Vagina (tissue), 2 donors: ENCODE data around the gene SPHK1. TPM values are rescaled to one million over a fixed set of nuclear protein-coding genes. Genes with fewer than 3 reads are reported as not detected.

Experiments
- DNase-seq, 2 donors: peaks; one replicate each; pipeline ENCODE4 v3.0.0-alpha.2; 2017; ENCODE audit errors: extremely low spot score in 2 of 2
- H3K27ac ChIP-seq: fragments of 200-600 bp; sonication (generic); one replicate; pipeline ENCODE4 v1.5.1; 2019
- H3K27me3 ChIP-seq: fragments of 200-600 bp; sonication (generic); one replicate; pipeline ENCODE4 v1.5.1; 2019
- H3K36me3 ChIP-seq, 2 donors: fragments of 200-600 bp; sonication (generic); one replicate each; pipeline ENCODE4 v1.5.1; 2017 to 2019
- H3K4me1 ChIP-seq: fragments of 200-600 bp; sonication (generic); one replicate; pipeline ENCODE4 v1.5.1; 2019
- H3K4me3 ChIP-seq, 2 donors: fragments of 200-600 bp; sonication (generic); 1 replicate in 1 of 2; 2 replicates in 1 of 2; pipeline ENCODE4 v1.5.1; 2016 to 2019
- H3K9me3 ChIP-seq: fragments of 200-600 bp; sonication (generic); one replicate; pipeline ENCODE4 v1.5.1; 2019
- CTCF ChIP-seq, 3 experiments: fragments of 450-650 bp in 2 of 3; fragments of 200-600 bp in 1 of 3; sonication (generic) in 1 of 3; IDR thresholded peaks; one replicate each; pipeline ENCODE4 v1.5.1; 2017 to 2019; ENCODE audit warnings: antibody characterized with exemption in 3 of 3, mild to moderate bottlenecking in 2 of 3, moderate library complexity in 2 of 3
- POLR2A ChIP-seq, 2 donors: fragments of 450-650 bp; IDR thresholded peaks; one replicate each; pipeline ENCODE4 v1.6.1; 2017; ENCODE audit warnings: antibody characterized with exemption in 2 of 2, mild to moderate bottlenecking in 2 of 2, moderate library complexity in 2 of 2
- POLR2AphosphoS5 ChIP-seq, 2 donors: sonication (generic); formaldehyde crosslinking; IDR thresholded peaks; one replicate each; pipeline ENCODE4 v1.9.0; 2017; ENCODE audit warnings: antibody characterized with exemption in 2 of 2, mild to moderate bottlenecking in 2 of 2, low read depth in 1 of 2; ENCODE audit not compliant: insufficient read depth in 1 of 2
- intact Hi-C: fragments of 100-400 bp; cut with DNase I; formaldehyde crosslinking; loops from one replicate; pipeline ENCODE4 v1.15.1; 2023
- total RNA-seq: library from RNA; depleted of rRNA; stranded (reverse); fragments of >200 nt; gene quantifications from one replicate; pipeline ENCODE4 v1.2.3, GENCODE V29; 2016

Gene SPHK1
- total RNA-seq, 1 donor from 2014 or later: 11.0 TPM

GRCh38 chr17:76363107-76363842, 21.1 kb upstream of the SPHK1 start:
- no peaks in the 10 kb centered on the region for H3K9me3 ChIP-seq
- TF ChIP-seq CTCF (IDR thresholded peaks at IDR 0.05): no peak
- TF ChIP-seq POLR2A (IDR thresholded peaks at IDR 0.05): no peak
- TF ChIP-seq POLR2AphosphoS5 (IDR thresholded peaks at IDR 0.05; ENCODE audit: insufficient read depth in 1 of 2, low read depth in 1 of 2): no peak
- H3K36me3 ChIP-seq: no peaks in the 10 kb centered on the region
- intact Hi-C loops: no loop called here
- H3K4me3 ChIP-seq: no peak overlapping the region
- no peak for DNase-seq
- peaks cover 23% of the 10 kb centered on the region for H3K4me1 ChIP-seq
- H3K27ac ChIP-seq: peak overlapping the region; percentile 73
- H3K27me3 ChIP-seq: no peaks in the 10 kb centered on the region

GRCh38 chr17:76365256-76365903, 19.0 kb upstream of the SPHK1 start:
- intact Hi-C loops: no loop called here
- TF ChIP-seq CTCF (IDR thresholded peaks at IDR 0.05) (no peak), POLR2A (IDR thresholded peaks at IDR 0.05) (no peak), POLR2AphosphoS5 (IDR thresholded peaks at IDR 0.05; ENCODE audit: insufficient read depth in 1 of 2, low read depth in 1 of 2) (no peak)

GRCh38 chr17:76366247-76366646, 18.2 kb upstream of the SPHK1 start:
- no peak for DNase-seq
- Histone ChIP-seq H3K9me3 (no peaks in the 10 kb centered on the region), H3K27ac (no peak overlapping the region), H3K4me3 (no peak overlapping the region), H3K27me3 (no peaks in the 10 kb centered on the region), H3K36me3 (no peaks in the 10 kb centered on the region), H3K4me1 (peaks cover 22% of the 10 kb centered on the region)
- TF ChIP-seq POLR2A (IDR thresholded peaks at IDR 0.05) (no peak), CTCF (IDR thresholded peaks at IDR 0.05) (no peak), POLR2AphosphoS5 (IDR thresholded peaks at IDR 0.05; ENCODE audit: insufficient read depth in 1 of 2, low read depth in 1 of 2) (no peak)
- intact Hi-C loops: no loop called here

More at GRCh38 chr17:76365256-76365903, 19.0 kb upstream of the SPHK1 start:
- no peak overlapping the region for H3K4me3 ChIP-seq
- no peaks in the 10 kb centered on the region for H3K9me3 ChIP-seq
- H3K36me3 ChIP-seq: no peaks in the 10 kb centered on the region
- no peaks in the 10 kb centered on the region for H3K27me3 ChIP-seq
- H3K4me1 ChIP-seq: peaks cover 23% of the 10 kb centered on the region
- H3K27ac ChIP-seq: no peak overlapping the region
- no peak for DNase-seq

- no peaks in the 10 kb centered on the region for H3K9me3 ChIP-seq
- no peak overlapping the region for H3K27ac ChIP-seq
- no peaks in the 10 kb centered on the region for H3K36me3 ChIP-seq
- intact Hi-C loops: no loop called here
- H3K4me1 ChIP-seq: peaks cover 13% of the 10 kb centered on the region
- no peak overlapping the region for H3K4me3 ChIP-seq
- no peak for TF ChIP-seq POLR2A (IDR thresholded peaks at IDR 0.05)
- TF ChIP-seq CTCF (IDR thresholded peaks at IDR 0.05): no peak
- no peak for TF ChIP-seq POLR2AphosphoS5 (IDR thresholded peaks at IDR 0.05; ENCODE audit: insufficient read depth in 1 of 2, low read depth in 1 of 2)
- DNase-seq: no peak
- no peaks in the 10 kb centered on the region for H3K27me3 ChIP-seq
Measured at GRCh38 chr17:76367642-76368041, 16.8 kb upstream of the SPHK1 start.

GRCh38 chr17:76368545-76368944, 15.9 kb upstream of the SPHK1 start:
- Histone ChIP-seq H3K36me3 (no peaks in the 10 kb centered on the region), H3K4me3 (no peak overlapping the region), H3K9me3 (no peaks in the 10 kb centered on the region), H3K27me3 (no peaks in the 10 kb centered on the region), H3K4me1 (peaks cover 4% of the 10 kb centered on the region), H3K27ac (no peak overlapping the region)
- TF ChIP-seq POLR2AphosphoS5 (IDR thresholded peaks at IDR 0.05; ENCODE audit: insufficient read depth in 1 of 2, low read depth in 1 of 2) (no peak), CTCF (IDR thresholded peaks at IDR 0.05) (no peak), POLR2A (IDR thresholded peaks at IDR 0.05) (no peak)
- no peak for DNase-seq
- intact Hi-C loops: no loop called here
